NCI-H446 (cell line): ENCODE data around the gene RXRA.

ENCODE experiments used
- DNase-seq, 2 experiments: peaks; one replicate each; lab custom pipeline; 2025; lab: John Stamatoyannopoulos, UW

The RXRA gene

GRCh38 chr9:134325813-134326723 lies at the start of gene RXRA:
RXRA (plus strand) TSS chr9:134326455; CDS start chr9:134326632, 177 bp downstream.
- peak in 1 of 2 experiments; percentile 49 for DNase-seq

DNA sequence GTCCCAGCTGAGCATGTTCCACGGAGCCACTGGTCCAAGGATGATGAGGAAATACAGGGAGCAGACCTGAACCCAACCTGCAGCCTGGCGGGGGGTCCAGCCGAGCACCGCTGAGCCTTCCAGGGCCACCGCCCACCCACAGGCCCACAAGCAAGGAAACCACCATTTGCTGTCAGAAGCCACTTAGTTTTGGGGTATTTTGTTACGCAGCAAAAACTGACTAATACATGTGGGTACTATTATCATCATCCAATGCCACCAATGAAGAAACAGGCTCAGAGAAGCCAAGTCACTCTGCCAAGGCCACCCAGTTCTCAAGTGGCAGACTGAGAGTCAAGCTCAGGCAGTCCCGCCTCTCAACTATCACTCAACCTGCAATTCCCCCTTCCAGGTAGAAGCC lies 48.0 kb upstream of the RXRA start:
- no peak for DNase-seq

- DNase-seq = no peak
Observed at GRCh38 chr9:134278974-134279640, 47.1 kb upstream of the RXRA start.

DNA sequence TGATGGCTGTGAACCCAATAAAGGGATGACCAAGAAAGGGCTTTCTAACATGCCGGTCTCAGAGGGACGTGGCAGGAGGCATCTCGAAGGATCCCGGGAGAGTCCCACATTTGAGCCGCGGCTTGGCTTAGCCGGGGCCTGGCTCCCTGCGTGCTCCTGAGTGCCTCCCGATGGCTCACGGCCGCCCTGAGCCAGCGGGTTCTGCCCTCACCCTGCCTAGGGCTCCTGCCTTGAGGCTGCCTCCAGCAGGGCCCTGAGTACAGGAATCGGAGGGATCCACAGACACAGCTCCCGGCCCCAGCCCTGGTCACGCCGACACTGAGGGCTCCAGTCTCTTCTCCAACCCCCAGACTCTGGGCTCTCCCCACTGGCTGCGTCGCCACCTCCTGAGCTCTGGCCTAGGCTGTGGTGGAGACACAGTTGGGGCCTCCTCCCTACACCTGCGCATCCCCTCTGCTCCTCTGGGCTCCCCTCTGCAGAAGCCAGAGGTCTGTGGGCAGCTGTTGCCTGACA lies 44.1 kb upstream of the RXRA start:
- DNase-seq = no peak

DNA sequence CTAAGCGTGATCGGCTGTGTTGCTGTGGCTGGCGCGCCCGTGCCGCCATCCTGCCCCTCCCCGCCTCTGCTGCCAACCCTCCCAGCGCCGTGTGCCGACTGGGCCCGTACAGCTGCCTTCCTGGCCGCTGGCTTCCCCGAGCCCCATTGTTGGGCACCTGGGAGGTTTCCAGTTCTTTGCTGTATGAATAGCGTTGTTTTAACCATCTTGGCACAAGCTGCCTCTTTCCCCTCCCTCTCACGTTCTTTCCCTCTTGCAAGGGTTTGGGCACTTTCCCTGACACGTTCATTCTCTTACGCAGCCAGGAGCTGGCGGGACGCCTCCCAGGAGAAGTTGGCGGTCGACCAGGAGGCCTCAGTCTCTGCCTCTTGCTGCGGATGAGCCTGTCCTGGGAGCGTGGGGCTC lies 43.1 kb upstream of the RXRA start:
- DNase-seq = peak; percentile 88 to 96

DNA sequence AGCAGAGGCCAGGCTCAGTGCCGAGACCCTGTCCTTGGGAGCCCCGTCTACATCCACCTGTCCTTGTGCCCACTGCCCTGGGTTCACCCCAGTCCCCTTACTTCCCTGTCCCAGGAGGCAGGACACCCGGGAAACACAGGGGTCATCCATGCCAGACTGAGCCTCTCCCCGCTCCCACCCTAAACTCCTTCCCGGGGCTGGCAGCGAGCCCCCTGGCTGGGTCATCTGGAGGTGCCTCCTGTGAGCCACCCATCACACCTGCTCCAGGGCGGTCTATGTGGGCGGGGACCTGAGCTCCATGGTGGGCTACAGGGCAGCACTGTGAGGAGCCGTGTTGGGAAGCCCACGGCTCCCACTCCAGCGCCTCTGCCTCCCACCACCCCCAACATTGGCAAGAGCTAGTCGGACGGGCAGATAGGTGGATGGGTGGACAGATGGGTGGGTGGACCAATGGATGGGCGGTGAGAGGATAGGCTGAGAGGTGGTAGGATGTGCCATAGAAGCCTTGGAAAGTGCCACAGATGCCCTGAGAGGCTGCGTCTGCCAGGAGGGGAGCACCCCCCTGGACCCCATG lies 42.5 kb upstream of the RXRA start:
- peak in 1 of 2 experiments; percentile 67 for DNase-seq

DNA sequence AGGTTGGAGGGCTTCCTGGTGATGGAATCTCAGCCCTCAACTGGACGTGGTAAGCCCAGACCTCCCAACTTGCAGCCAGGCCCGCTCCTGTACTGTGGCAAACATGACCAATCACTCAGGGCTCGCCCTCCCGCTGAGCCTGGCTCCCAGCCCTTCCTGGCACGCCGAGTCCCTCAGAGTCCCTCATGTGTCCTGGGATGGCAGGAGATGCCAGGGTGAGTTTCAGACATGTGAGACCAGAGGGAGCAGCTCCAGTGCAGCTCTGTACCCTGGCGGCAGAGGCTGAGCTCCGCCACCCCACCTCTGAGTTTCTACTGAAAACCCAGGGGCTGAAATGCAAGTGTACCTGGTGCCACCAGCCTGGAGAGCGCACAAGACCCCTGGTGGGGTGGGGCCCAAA lies 42.0 kb upstream of the RXRA start:
- DNase-seq = peak; percentile 51 to 74

- DNase-seq = no peak
Observed at GRCh38 chr9:134284741-134285140, 41.5 kb upstream of the RXRA start.

DNA sequence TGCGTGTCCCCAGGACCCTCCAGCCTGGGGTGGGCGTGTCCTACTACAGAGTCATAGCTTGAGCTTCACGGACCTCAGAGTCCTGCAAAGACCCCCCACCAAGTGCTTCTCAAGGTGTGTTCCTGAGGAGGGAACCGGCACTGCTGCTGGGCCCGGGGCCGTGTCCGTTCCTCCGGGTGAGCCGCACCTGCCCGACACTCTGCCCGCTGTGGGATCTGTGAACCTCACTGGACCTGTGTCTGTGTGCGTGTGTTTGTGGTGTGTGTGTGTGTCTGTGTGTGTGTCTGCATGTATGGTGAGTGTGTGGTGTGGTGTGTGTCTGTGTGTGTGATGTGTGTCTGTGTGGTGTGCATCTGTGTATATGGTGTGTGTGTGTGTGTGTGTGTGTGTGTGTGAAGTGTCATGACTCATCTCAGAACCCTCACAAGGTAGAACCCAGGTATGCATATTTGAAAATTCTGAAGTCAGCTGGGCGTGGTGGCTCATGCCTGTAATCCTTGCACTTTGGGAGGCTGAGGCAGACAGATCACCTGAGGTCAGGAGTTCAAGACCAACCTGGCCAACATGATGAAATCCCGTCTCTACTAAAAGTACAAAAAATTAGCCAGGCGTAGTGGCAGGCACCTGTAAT lies 40.9 kb upstream of the RXRA start:
- no peak for DNase-seq

DNA sequence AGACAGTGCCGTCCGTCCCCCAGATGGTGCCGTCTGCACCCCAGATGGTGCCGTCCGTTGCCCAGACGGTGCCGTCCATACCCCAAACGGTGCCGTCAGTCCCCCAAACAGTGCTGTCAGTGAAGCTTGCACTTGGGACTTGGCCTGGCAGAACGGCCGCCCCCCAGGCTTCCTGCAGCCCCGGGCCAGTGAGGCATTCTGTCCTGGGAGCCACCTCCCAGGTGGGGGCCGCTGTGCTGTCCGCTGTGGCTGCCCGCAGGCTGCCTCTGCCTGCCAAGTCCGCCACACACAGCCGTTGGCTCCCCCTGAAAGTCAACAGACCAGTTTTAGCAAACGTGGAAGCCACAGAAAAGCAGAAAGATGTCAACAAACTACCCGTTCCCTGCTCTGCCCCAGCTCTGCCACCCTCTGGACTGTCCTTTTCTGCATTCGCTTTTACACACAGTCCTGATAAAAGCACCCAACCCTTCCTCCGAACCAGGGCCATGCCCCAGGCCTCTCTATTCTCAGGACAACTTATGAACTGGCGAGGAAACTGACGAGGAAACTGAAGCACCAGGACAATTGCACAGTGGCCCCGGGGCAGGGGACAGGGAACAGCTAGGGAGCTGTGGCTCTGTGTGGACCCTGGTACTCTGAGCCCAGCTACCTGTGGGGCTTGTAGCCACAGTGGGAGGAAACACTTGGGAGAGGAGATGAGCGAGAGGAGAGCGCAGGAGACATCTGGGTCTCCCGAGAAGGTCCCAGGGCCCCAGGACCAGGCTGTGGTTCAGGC lies 39.6 kb upstream of the RXRA start:
- DNase-seq = no peak

DNA sequence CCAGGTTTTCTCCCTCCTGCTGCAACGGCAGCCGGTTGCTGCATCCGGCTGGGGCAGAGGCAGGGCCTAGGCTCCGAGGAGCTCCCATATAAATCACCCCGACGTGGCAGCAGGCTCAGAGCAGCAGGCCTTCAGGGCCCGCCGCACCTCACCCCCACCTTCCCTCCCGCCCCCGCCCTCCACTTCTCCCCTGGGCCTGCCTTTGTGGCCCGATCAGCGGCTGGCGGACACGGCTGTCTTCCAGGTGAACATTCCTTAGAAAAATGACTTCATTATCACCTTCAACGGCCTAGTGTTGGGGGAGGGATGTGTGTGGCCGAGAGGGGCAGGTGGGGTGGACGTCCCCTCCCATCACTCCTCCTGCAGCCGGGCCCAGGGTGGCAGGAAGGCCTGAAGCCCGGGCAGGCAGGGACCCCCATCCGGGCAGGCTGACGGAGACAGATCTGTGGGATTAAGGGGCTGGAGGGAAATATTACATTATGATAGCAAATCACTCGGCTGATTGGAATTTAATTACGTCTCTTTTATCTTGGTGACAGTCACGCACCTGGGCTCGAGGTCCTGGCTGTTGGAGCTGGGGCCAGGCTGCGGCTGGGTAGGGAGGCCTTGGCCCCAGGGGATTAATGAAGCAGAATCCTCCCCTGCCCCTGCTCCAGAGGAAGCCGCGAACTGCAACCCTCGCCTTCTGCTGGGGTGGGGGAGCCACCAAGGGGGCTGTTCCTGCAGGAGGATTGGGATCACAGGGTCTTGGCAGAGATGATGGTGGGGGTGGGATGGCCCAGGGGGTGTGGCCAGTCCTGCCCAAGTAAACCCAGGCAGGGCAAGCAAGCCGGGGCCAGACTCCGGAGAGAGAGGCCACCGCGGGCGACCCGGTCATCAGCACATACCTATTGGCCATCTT lies 38.4 kb upstream of the RXRA start:
- no peak for DNase-seq

GRCh38 chr9:134288746-134289145 lies 37.5 kb upstream of the RXRA start:
- no peak for DNase-seq

GRCh38 chr9:134289241-134289875 lies 36.9 kb upstream of the RXRA start:
- no peak for DNase-seq

DNA sequence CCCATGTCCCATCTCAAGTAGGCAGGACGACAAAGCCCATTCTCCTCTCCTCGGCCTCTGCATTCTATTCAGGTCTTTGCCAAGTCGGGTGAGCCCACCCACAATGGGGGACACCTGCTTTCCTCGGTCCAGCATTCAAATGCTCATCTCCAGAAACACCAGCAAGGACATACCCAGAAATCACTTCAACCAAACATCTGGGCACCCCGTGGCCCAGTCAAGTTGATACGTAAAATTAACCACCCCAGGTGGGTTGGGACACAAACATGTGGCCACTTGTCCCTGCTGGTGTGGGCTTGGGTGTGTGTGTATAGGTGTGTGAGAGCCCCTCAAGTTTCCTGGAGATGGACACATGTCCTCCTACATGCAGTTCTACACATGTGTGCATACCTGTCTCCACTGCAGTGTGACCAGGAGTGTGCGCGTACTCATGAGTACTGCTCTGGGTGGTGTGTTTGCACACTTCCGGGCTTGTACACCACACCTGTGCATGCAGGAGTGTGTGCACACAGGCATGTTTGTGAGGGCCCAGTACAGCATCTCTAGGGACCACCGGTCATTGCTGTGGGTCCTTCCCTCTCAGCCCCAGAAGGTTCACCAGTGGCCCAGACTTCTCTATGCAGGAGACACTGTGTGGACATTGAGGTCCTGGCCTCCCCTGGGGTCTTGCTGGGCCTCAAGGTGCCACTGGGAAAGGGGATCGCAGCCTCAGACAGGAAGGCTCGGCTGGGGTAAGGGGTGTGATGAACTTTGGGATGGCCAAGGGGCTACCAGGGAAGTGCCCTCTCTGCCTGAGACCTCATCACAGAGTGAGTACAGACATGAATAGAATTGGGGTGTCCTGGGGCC lies 35.4 kb upstream of the RXRA start:
- no peak for DNase-seq

DNA sequence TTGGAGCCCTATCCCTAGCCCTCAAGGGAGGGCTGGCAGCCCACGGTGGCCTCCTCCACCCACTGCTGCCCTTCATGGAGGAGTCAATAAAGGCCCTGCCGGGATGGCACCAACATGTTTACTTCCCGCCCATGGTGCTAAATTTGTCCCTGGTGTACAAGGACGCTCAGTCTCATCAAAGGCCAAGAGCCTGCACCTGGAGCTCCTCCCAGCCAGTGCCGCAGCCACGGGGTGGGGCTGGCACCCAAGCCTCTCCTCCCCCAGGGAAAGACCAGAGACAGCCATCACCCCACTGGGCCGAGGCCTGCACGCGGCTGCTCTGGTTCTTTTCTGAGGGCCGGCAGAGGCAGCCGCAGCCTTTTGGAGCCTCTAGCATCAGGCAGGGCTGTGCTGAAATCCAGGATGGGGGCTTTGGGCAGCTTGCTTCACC lies 34.8 kb upstream of the RXRA start:
- DNase-seq = no peak

GRCh38 chr9:134291961-134292871 lies 34.0 kb upstream of the RXRA start:
- DNase-seq = no peak

- DNase-seq = no peak
Observed at GRCh38 chr9:134293031-134293521, 33.2 kb upstream of the RXRA start.
